HG02840 (cell line): ENCODE results near the gene SMARCA2.
"Not testable (repeated sequence)": the region's sequence is repeated elsewhere in the genome, so short reads cannot be mapped to it uniquely, and the experiment has no call there.

Source experiments
- ATAC-seq: cut with Tn5 transposase; IDR thresholded peaks from one replicate; pipeline ENCODE4 v1.9.1; 2021; ENCODE audit warnings: mild to moderate bottlenecking, moderate library complexity, moderate number of reproducible peaks; ENCODE audit not compliant: unreplicated experiment, low FRiP score

Gene SMARCA2

DNA sequence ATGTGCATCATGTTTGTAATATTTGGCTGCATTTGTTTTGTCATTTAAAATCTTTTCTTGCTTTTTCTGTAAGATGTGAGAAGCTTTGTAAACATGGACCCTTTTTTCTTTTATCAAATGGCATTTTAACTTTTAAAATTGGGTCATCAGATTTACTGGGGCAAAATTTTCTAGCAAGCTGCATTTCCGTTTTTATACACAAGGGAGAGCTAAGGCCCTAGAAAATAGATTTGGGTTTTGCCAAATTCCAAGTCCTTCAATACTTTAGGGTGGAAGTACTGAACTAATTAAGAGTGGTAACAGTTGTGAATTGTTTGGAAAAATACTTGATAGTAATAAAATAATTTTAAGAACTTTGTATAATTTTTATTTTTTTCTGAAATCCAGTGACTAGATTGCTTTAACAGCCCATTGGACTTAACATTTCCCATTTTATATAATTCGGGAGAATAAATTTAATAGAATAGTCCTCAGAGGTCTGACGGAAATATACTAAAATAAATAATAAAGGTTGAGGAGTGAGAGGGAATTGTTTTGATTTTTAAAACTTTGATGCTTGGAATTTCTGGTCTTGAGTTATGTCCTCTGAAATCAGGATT lies 117.4 kb downstream of the SMARCA2 start:
- no peak for ATAC-seq

DNA sequence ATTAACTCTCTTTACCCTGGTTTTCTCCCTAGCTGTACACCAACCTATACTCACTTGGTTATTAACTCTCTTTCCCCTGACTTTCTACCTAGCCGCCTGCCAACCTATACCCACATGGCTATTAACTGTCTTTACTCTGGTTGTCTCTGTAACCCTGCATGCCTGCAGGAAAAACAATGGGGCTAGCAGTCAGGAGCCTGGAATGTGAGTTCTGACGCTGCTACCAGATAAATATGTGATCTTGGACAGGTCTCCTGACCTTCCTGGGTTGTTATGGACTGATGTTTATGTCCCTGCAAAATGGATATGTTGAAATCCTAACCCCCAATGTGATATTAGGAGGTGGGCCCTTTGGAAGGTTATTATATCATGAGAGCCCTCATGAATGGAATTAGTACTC lies 119.2 kb downstream of the SMARCA2 start:
- ATAC-seq, result no peak

DNA sequence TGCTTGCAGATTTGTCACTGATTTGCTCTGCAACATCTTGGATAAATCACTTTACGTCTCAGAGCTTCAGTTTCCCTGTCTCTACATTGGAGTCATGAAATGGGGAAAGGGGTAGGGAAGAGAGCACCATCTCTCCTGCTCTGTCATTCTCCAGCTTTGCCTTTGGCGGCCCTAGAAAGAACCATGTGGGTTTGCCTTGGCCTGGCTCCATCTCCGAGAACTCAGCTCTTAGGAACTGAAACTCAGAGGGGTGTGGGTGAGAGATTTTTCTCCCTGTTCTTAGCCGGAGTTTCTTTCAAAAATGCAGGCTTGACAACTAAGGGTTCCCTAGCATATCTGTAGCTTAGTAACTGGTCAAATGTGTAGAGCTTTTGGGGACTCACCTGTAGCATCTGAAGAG lies 123.5 kb downstream of the SMARCA2 start:
- ATAC-seq, result no peak

- no peak for ATAC-seq
These were observed 125.6 kb downstream of the SMARCA2 start for GRCh38 chr9:2140600-2141223.

DNA sequence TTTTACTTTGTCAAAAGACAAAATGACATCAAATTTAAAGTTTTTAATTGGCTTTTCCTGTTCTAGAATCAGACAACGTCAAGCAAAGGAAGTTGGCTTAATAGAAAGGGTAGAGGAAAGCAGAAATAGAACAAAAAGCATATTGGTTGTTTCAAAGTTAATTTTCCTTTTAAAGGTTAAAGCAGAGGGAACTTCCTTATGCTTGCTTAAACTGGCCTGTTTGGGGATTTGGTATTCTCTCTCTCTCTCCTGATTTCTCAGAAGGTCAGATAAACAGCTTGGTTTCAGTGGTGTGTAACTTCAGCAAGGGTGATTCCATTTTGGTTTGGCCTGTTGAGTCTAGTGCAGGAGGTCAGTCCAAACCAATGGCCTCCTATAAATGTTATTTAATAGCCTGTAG lies 127.1 kb downstream of the SMARCA2 start:
- no peak for ATAC-seq

DNA sequence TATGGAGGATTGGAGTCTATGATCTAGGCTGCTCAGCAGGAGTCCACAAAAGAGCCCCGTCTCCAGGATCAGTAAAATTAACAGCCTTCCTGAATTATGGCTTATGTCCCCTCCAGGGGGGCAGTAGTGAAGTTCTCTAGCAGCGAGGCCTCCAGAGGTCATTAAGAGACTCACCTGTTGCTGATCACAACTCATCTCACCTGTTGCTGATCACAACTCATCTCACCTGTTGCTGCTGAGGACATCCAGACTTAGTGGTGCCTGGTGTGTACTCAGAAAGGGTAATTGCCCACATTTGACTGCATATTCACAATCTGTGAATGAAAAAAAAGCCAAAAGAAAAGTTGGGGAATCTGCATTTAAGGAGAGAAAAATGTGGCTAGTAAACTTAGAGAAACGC lies 129.5 kb downstream of the SMARCA2 start:
- ATAC-seq, result no peak

DNA sequence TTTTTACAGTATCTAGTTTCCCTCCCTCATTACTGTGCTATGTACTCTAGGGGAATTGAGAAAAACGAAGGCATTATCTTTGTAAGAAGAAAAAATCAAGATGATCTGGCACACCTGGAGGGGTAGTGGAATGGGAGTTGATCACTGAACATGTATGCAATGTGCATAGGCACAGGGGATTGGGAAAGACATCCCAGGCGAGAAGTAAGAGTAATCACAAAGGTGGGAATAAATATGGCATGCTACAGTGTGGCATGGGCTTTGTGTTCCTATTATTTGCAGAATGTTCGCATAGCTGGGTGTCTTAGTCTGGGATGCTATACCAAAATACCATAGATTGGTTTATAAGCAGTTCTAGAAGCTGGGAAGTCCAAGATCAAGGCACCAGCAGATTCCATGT lies 130.6 kb downstream of the SMARCA2 start:
- no peak for ATAC-seq

- ATAC-seq, result not testable (repeated sequence)
These were observed 131.6 kb downstream of the SMARCA2 start for GRCh38 chr9:2146700-2147099.

GRCh38 chr9:2150338-2150737 lies 135.2 kb downstream of the SMARCA2 start:
- no peak for ATAC-seq

DNA sequence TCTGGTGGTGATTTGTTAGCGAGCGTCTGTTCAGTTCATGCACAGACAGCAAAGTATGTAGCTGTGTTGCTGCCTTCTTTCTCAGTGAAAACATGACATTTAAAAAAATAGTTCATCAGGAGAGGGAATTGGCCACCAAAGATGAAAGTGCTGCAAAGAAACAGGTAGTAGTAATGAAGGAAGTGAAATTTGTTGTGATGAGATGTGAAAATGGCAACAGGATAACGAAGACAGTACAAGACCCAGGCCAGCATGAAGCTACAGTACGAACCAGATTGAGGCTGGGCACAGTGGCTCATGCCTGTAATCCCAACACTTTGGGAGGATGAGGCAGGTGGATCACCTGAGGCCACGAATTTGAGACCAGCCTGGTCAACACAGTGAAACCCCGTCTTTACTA lies 136.0 kb downstream of the SMARCA2 start:
- no peak for ATAC-seq

DNA sequence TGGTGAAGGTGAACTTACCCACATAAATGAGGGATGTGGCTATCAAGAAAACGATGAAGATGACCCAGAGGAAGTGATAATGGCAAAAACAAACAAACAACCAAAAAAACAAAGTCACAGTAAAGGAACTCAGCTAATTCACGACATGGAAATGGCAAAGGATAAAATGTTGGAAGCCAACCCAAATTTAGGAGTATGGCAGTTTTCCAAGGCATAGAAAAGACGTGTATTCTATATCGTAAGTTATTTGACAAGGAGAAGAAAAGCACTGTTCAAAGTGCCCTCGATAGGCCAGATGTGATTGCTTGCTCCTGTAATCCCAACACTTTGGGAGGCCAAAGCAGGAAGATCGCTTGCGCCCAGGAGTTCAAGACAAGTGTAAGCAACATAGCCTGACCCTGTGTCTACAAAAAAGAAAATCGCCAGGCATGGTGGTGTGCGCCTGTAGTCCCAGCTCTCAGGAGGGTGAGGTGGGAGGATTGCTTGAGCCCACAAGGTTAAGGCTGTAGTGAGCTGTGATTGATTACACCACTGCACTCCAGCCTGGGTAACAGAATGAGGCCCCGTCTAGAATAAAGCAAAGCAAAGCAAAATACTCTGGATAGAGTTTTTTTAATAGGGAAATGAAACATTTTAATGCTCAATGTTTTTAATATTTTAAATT lies 138.0 kb downstream of the SMARCA2 start:
- ATAC-seq, result no peak

- no peak for ATAC-seq
These were observed 138.6 kb downstream of the SMARCA2 start for GRCh38 chr9:2153630-2154217.

DNA sequence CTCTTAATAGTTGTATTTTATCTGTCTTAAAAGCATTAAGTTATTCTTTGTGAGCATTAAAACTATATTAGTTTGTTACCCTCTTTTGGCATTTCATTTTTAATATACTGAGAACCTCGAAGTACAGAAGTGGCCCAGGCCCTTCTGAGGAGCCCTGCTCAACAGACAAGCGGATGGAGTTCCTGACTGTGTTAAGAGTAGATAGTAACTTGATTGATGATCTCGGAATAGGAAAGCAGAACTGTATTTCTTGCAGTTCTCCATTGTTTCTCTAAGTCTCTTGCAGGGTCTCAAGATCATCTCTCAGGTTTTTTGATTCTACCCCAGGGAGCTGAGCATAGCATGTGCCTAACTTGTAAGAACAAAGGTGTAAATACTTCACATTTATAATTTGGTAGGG lies 139.6 kb downstream of the SMARCA2 start:
- no peak for ATAC-seq

GRCh38 chr9:2155966-2156365 lies 140.8 kb downstream of the SMARCA2 start:
- ATAC-seq, result no peak

DNA sequence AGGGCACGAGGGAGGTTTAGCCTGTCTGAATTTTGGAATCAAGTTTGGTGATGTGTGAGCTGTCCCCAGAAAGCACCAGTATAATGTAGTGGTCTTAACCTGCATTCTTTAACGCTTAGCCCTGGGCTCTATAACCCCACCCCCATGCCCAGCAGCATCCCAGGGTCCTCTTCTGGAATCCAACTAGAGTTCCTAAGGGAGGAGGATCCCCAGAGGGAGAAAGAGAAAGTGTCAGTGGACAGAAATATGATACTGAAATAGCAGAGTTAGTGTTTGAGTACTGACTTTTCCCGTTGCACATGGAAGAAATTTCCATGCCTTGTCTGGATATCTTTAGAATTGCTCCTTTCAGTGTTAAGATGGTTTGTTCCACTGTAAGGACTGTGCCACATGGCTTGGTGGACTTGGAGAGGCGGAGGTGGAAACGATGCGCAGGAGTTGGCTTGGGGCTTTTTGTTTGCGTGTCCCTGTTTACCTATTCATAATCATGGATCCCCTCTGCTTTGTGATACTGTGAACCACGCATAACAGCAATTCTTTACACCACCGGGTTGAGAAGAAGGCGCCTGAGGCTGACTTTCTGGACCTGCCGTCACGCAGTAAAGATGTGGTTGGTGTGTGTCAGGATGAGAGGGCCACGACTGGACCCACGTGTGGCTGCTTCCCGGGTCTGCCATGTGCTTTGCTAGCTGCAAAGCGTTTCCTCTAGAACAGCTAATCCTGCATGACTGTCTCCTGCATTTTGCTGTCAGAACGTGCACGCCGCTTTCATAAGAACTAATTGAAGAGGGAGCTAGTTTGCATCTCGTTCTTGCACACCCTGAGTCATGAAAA lies 142.3 kb downstream of the SMARCA2 start:
- peak; percentile 37 for ATAC-seq

DNA sequence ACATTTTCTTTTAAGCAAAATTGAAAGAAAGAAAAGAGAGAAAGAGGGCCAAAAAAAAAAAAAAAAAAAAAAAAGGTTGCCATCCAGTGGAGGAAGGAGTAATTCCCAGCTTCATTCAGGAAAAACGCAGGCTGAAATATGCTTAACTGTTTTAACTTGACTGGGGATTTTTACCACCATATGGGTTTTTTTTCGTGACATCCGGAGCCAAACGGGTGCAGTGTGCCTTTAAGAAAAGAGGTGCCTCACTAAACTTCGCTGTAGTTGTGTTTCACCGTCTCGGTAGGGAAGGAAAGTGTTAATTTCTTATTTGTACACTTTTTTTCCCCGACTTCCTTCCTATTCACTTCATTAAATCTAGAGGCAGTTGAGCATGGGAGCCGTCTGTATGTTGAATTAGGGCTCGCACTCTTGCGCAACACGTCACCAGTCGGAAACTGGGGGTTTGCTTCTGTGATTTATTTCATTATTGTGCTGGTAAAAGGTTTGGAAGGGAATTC lies 143.0 kb downstream of the SMARCA2 start:
- ATAC-seq, result peak; percentile 59

DNA sequence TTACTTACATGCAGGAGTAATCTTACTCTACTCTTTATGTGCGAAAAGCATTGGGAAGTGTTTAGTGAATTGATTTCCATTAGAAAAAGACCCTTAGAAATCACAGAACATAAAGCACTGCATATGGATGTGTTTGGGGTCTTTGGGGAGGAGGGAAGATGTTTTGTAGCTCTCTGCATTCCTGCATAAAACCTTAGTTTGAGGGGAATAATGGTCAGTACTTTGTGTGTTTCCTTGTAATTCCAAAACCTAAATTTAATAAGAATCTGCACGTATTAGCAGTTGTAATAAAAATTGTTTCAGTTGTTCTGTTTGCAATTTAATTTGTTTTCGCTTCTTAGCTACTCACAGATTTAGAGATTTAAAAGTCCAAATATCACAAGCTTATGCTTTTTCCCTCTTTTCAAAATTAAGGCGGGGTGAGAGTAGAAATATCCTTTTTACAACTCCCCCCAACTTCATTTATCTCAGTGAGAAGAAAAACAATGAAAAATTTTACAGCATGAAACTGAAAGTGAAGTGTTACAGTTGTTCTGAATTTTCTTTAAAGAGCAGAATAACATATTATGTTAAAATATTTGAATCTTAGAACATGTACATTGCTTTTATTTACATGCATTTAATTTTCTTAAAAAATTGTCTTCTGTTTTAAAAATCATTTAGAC lies 143.8 kb downstream of the SMARCA2 start:
- no peak for ATAC-seq

GRCh38 chr9:2159521-2160454 lies 144.6 kb downstream of the SMARCA2 start:
- no peak for ATAC-seq

- no peak for ATAC-seq
These were observed 146.5 kb downstream of the SMARCA2 start for GRCh38 chr9:2161661-2162060.
